AG04449 (cell line): ENCODE measurements around the gene FBXO44.

Source experiments
- CTCF ChIA-PET: fragments of 350-600 bp; formaldehyde crosslinking; extraction: SDS; loops from one replicate; lab custom pipeline; 2021; ENCODE audit warnings: antibody characterized with exemption; lab: Yijun Ruan, JAX
- POLR2A ChIA-PET: fragments of 400-600, 350-600 bp; formaldehyde crosslinking; extraction: SDS; loops from one replicate; lab custom pipeline; 2020; ENCODE audit warnings: antibody characterized with exemption, inconsistent platforms; lab: Yijun Ruan, JAX
- DNase-seq: peaks from one replicate; pipeline ENCODE4 v3.0.0-alpha.2; 2010; ENCODE audit warnings: low read depth, low spot score
- H3K4me3 ChIP-seq: 2 replicates; pipeline ENCODE4 v1.5.1; 2011; ENCODE audit warnings: low read depth, mild to moderate bottlenecking, control low read depth, low read length
- CTCF ChIP-seq: IDR thresholded peaks from one replicate; pipeline ENCODE4 v1.5.1; 2011; ENCODE audit warnings: mild to moderate bottlenecking, moderate library complexity, low read length, control low read depth, inconsistent platforms; ENCODE audit not compliant: insufficient read depth; ENCODE audit errors: missing control alignments

Gene FBXO44

GRCh38 chr1:11648039-11648438 is 6.6 kb upstream of the FBXO44 start:
- no peak for DNase-seq
- no peak overlapping the region for H3K4me3 ChIP-seq
- ChIA-PET POLR2A (no interaction called here), CTCF (interaction anchor here (1.4 to 22.2 kb wide), 5 partner anchors 10 to 612 kb away, joined by 4 to 456 read pairs (median 88); no protein-coding TSS in a partner anchor)
- no peak for TF ChIP-seq CTCF

GRCh38 chr1:11648732-11649158 is 5.9 kb upstream of the FBXO44 start:
- DNase-seq: no peak
- ChIA-PET POLR2A (no interaction called here), CTCF (interaction anchor here (1.4 to 22.2 kb wide), 10 partner anchors 7 to 612 kb away, joined by 3 to 456 read pairs (median 19); partner anchors contain the start of gene FBXO6)
- TF ChIP-seq CTCF: no peak
- no peak overlapping the region for H3K4me3 ChIP-seq

GRCh38 chr1:11649237-11649623 is 5.4 kb upstream of the FBXO44 start:
- ChIA-PET POLR2A (no interaction called here), CTCF (interaction anchor here (0.6 to 22.2 kb wide), 13 partner anchors 7 to 959 kb away, joined by 3 to 456 read pairs (median 11); partner anchors contain the start of gene FBXO6)
- no peak for DNase-seq
- no peak overlapping the region for H3K4me3 ChIP-seq
- no peak for TF ChIP-seq CTCF

GRCh38 chr1:11649624-11650330 is 4.9 kb upstream of the FBXO44 start:
- no peak for DNase-seq
- TF ChIP-seq CTCF: no peak
- POLR2A ChIA-PET: interaction anchor here (0.6 kb wide), 1 partner anchor 259 kb away, joined by 3 read pairs; no protein-coding TSS in a partner anchor
- H3K4me3 ChIP-seq: no peak overlapping the region
- CTCF ChIA-PET: interaction anchor here (0.6 to 22.2 kb wide), 21 partner anchors 8 to 960 kb away, joined by 3 to 456 read pairs (median 6); partner anchors contain the start of genes AGTRAP and FBXO6

- POLR2A ChIA-PET: interaction anchor here (0.6 kb wide), 1 partner anchor 258 kb away, joined by 3 read pairs; no protein-coding TSS in a partner anchor
- CTCF ChIA-PET: interaction anchor here (0.6 to 22.2 kb wide), 20 partner anchors 9 to 614 kb away, joined by 3 to 456 read pairs (median 6); partner anchors contain the start of genes AGTRAP and FBXO6
- H3K4me3 ChIP-seq: peak overlapping the region; percentile 12
- peak; percentile 76 for TF ChIP-seq CTCF
- no peak for DNase-seq
Measured at GRCh38 chr1:11650331-11650991, 4.2 kb upstream of the FBXO44 start.
